Measurements from ENCODE around the gene GGT1. TPM values are rescaled to one million over a fixed set of nuclear protein-coding genes. Genes with fewer than 3 reads are reported as not detected.
A peak's percentile ranks its signal among the peaks of the same experiment; 100 is the strongest.
"Not testable (repeated sequence)": the region's sequence is repeated elsewhere in the genome, so short reads cannot be mapped to it uniquely, and the experiment has no call there.

Gene GGT1
- total and polyA plus RNA-seq, 12 donors: 0.97 to 59.8 (median 4.0) TPM

- intact Hi-C loops (cut with DNase I); H3K36me3 ChIP-seq (replicated peaks in 1 of 2); DNase-seq; H3K9me3 ChIP-seq (replicated peaks in 1 of 3); H3K4me3 ChIP-seq; H3K27me3 ChIP-seq; H3K27ac ChIP-seq; H3K4me1 ChIP-seq (replicated peaks in 1 of 2): not testable (repeated sequence)
- WGBS, 4 donors: 93 to 100% (median 97%) methylated on average over 1 to 3 of the region's 3 CpGs; no CpG with 5 or more reads in 1 of the 4 donors
Measured at GRCh38 chr22:24609888-24610287, 6.9 kb downstream of the GGT1 start.

- DNase-seq; H3K27ac ChIP-seq; H3K4me1 ChIP-seq (replicated peaks in 1 of 2); H3K9me3 ChIP-seq (replicated peaks in 1 of 3); H3K27me3 ChIP-seq; H3K4me3 ChIP-seq; intact Hi-C loops (cut with DNase I); H3K36me3 ChIP-seq (replicated peaks in 1 of 2): not testable (repeated sequence)
- 83 to 94% (median 88%) methylated on average over 2 to 15 of the region's 15 CpGs for WGBS, 4 donors
Measured at GRCh38 chr22:24614794-24615193, 11.8 kb downstream of the GGT1 start.

DNA sequence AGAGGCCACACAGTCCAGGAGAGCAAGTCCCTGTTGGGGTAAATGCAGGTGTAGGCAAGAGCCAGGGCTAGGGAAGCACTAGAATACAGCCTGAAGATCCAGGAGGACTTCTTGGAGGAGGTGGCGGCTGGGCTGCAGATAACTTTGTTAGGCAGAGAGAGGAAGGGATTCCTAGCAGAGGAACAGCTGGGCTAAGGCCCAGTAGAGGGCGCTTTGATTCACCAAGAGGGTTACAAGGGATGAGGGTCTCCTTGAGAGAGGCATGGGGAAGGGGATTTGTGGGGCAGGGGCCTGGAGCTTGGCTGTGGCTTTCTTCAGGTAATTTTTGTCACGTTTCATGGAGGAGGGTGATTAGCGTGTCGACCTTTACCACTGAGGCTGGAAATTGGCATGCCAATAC lies 18.3 kb downstream of the GGT1 start:
- H3K4me3 ChIP-seq; H3K27ac ChIP-seq; H3K9me3 ChIP-seq (replicated peaks in 1 of 3); H3K36me3 ChIP-seq (replicated peaks in 1 of 2); H3K4me1 ChIP-seq (replicated peaks in 1 of 2); intact Hi-C loops (cut with DNase I); H3K27me3 ChIP-seq; DNase-seq: not testable (repeated sequence)
- WGBS, 4 donors: 66 to 74% (median 71%) methylated on average over 3 to 4 of the region's 5 CpGs

DNA sequence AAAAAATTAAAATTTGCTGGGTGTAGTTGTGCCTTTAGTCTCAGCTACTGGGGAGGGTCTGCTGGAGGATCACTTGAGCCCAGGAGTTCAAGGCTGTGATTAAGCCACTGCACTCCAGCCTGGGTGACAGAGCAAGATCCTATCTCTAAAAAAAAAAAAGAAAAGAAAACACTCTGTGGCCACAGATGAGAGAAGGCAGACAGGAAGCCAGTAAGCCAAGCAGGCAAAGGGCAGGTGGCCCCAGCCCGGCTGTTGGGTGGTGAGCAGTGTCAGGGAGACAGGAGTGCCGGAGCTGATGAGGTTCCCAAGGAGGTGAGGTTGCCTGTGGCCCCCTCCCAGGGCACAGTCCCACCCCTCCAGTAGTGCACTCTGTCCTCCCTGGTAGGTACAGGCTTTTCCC lies 19.6 kb downstream of the GGT1 start:
- H3K9me3 ChIP-seq (replicated peaks in 1 of 3); DNase-seq; H3K36me3 ChIP-seq (replicated peaks in 1 of 2); H3K27ac ChIP-seq; intact Hi-C loops (cut with DNase I); H3K27me3 ChIP-seq; H3K4me3 ChIP-seq; H3K4me1 ChIP-seq (replicated peaks in 1 of 2): not testable (repeated sequence)
- 63 to 79% (median 70%) methylated on average over 2 of the region's 2 CpGs for WGBS, 4 donors

DNA sequence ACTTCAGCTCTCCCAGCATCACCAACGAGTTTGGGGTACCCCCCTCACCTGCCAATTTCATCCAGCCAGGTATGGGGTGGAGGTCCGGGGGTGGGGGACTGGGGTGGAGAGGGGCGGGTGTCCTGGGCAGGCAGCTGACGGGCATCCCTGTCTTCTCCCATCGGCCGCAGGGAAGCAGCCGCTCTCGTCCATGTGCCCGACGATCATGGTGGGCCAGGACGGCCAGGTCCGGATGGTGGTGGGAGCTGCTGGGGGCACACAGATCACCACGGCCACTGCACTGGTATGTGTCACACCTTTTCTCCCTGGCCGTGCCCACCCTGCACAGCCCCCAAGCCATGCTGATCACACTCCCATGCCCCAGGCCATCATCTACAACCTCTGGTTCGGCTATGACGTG lies 24.9 kb downstream of the GGT1 start:
- WGBS, 4 donors: 86 to 93% (median 90%) methylated on average over 4 to 13 of the region's 16 CpGs; no CpG with 5 or more reads in 1 of the 4 donors
- intact Hi-C loops (cut with DNase I); H3K4me3 ChIP-seq; DNase-seq; H3K4me1 ChIP-seq (replicated peaks in 1 of 2); H3K36me3 ChIP-seq (replicated peaks in 1 of 2); H3K27ac ChIP-seq; H3K9me3 ChIP-seq (replicated peaks in 1 of 3); H3K27me3 ChIP-seq: not testable (repeated sequence)

DNA sequence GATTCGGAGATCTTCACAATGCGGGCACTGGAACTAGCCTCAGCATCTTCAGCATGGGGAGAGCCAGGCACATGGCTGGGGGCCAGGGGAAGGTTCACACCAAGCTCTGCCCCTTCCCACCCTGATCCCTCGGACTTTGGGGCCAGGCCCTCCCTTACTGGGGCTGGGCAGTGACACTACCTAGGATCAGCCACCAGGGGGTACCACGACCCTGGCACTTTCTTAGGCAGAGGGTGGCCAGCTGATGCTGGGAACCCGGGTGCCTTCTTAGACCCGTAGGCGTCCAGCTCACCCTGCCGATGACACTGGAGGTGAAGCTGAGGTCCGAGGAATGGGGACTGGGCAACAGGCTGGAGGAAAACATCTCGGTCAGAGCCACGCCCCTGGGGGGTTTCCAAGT lies 26.1 kb downstream of the GGT1 start:
- H3K36me3 ChIP-seq (replicated peaks in 1 of 2); H3K27ac ChIP-seq; intact Hi-C loops (cut with DNase I); H3K27me3 ChIP-seq; H3K4me3 ChIP-seq; H3K4me1 ChIP-seq (replicated peaks in 1 of 2); H3K9me3 ChIP-seq (replicated peaks in 1 of 3): not testable (repeated sequence)
- DNase-seq: peak in 6 of 7 donors; percentile 24 to 58 (median 38)
- TF ChIP-seq CTCF (IDR thresholded peaks at IDR 0.05): peak in 5 of 6 experiments; percentile 10 to 62 (median 44)
- 38 to 47% methylated on average over 8 to 9 of the region's 11 CpGs; no CpG with 5 or more reads in 2 of the 4 donors for WGBS, 4 donors

DNA sequence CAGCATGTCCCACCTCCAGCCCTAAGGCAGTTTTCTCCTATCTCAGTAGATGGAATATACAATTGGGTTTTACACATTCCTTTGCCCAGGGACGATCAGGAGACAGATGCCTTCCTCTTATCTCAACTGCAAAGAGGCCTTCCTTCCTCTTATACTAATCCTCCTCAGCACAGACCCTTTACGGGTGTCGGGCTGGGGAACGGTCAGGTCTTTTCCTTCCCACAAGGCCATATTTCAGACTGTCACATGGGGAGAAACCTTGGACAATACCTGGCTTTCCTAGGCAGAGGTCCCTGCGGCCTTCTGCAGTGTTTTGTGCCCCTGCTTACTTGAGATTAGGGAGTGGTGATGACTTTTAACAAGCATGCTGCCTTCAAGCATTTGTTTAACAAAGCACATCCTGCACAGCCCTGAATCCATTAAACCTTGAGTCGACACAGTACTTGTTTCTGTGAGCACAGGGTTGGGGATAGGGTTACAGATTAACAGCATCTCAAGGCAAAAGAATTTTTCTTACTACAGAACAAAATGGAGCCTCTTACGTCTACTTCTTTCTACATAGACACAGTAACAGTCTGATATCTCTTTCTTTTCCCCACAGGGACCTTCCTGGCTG lies 27.9 kb downstream of the GGT1 start:
- H3K9me3 ChIP-seq (replicated peaks in 1 of 3); H3K27me3 ChIP-seq; H3K36me3 ChIP-seq (replicated peaks in 1 of 2); H3K4me3 ChIP-seq; DNase-seq; intact Hi-C loops (cut with DNase I); H3K4me1 ChIP-seq (replicated peaks in 1 of 2): not testable (repeated sequence)
- 58 to 82% (median 65%) methylated on average over 6 to 7 of the region's 7 CpGs for WGBS, 4 donors
- H3K27ac ChIP-seq: peak overlapping the region in 2 of 5 donors; percentile 49 to 83

GRCh38 chr22:24631430-24632122 lies 28.6 kb downstream of the GGT1 start:
- H3K27ac ChIP-seq: peak overlapping the region in 2 of 5 donors; percentile 49 to 83
- WGBS, 4 donors: 56 to 78% (median 71%) methylated on average over 3 to 15 of the region's 16 CpGs

DNA sequence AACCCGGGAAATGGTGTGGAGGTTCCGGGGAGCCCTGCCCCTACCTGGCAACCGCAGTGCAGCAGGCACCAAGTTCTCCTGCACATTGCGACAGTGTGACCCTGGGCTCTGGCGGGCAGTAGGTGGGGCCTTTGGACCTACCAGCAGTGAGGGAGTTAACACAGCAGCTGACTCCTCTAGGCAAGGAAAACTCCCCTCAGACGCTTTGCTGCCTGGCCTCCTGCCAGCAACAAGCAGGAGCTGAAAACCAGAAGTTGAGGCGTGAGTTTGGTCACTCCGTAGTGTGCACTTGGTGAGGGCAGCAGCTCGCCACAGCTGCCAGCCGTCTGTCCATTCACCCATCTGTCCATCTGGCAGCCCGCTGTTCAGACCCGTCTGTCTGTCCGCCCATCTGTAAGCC lies 29.6 kb downstream of the GGT1 start:
- H3K36me3 ChIP-seq (replicated peaks in 1 of 2); H3K27me3 ChIP-seq; DNase-seq; H3K4me3 ChIP-seq; H3K9me3 ChIP-seq (replicated peaks in 1 of 3); intact Hi-C loops (cut with DNase I); H3K4me1 ChIP-seq (replicated peaks in 1 of 2): not testable (repeated sequence)
- peak overlapping the region in 1 of 5 donors; percentile 83 for H3K27ac ChIP-seq
- WGBS, 4 donors: 0 to 66% (median 44%) methylated on average over 1 to 11 of the region's 13 CpGs

More at GRCh38 chr22:24631430-24632122, 28.6 kb downstream of the GGT1 start:
- intact Hi-C loops (cut with DNase I); H3K4me1 ChIP-seq (replicated peaks in 1 of 2); H3K4me3 ChIP-seq; H3K27me3 ChIP-seq; H3K36me3 ChIP-seq (replicated peaks in 1 of 2); H3K9me3 ChIP-seq (replicated peaks in 1 of 3): not testable (repeated sequence)
- DNase-seq: peak in 3 of 7 donors; percentile 25 to 57 (median 48)
